ENCODE measurements around the gene TBC1D16. TPM values are rescaled to one million over a fixed set of nuclear protein-coding genes. Genes with fewer than 3 reads are reported as not detected.

The TBC1D16 gene
- total RNA-seq, 3 donors from 2014 or later: 27.1 to 92.2 (median 32.8) TPM

GRCh38 chr17:79975498-79976134, 60.1 kb downstream of the TBC1D16 start:
- no peak overlapping the region for H3K27ac ChIP-seq
- TF ChIP-seq POLR2AphosphoS5 (IDR thresholded peaks at IDR 0.05): no peak
- no peak for TF ChIP-seq CTCF (IDR thresholded peaks at IDR 0.05)
- no peak for TF ChIP-seq POLR2A (IDR thresholded peaks at IDR 0.05)
- peaks cover 0 to under 1% of the 10 kb centered on the region in 2 donors for H3K9me3 ChIP-seq
- no peaks in the 10 kb centered on the region for H3K27me3 ChIP-seq
- no peak overlapping the region for H3K4me3 ChIP-seq
- H3K36me3 ChIP-seq: no peaks in the 10 kb centered on the region
- no peak for DNase-seq (ENCODE audit: low spot score in 2 of 2)
- no peaks in the 10 kb centered on the region for H3K4me1 ChIP-seq
- intact Hi-C loops (cut with DNase I; ENCODE audit: low total_unique reads): no loop called here

DNA sequence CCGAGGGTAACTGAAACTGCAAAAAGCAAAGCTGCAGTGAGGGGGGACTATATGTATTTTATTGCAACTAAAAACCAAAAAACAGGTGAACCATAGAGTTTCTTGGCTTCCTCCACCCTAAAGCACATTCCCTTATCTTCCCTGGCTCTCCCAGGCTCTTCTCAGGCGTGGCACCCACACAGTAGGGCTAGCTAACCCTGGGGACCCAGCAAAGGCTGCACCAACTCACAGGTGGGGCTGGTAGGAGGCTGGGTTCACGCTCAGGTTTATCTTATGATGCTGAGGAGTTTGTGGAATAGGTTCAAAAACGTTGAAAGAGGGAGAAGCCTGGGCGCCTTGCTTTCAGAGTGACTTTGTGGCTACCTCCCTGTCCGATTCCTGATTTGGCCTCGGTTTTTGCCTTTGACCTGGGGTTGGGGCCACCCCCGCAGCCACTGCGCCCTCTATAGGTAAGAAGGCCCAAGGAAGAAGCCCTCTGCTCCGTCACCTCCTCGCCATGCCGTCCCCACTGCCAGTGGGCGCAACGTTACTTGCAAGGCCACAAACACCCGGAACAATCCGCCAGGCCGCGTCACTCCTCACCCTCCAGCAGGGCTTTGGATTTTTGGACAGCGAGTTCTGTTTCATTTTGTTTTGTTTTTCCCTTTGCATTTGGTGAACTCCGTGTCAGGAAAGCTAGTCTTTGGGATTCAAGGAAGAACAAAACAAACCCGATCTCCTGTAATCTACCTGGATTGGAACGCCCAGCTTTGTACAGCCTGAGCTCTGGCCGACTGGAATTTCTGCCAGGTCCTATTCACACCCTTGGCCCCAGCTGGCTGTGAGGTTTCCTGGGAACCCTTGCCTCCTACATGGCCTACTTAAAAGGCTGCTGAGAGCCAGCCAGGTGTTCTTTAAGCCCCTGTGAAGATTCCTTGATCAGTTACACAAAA, 60.8 kb downstream of the TBC1D16 start:
- Histone ChIP-seq H3K27ac (no peak overlapping the region), H3K4me3 (no peak overlapping the region), H3K9me3 (peaks cover 0 to 4% of the 10 kb centered on the region in 2 donors), H3K4me1 (no peaks in the 10 kb centered on the region), H3K27me3 (no peaks in the 10 kb centered on the region), H3K36me3 (no peaks in the 10 kb centered on the region)
- intact Hi-C loops (cut with DNase I; ENCODE audit: low total_unique reads): no loop called here
- DNase-seq (ENCODE audit: low spot score in 2 of 2): no peak
- TF ChIP-seq POLR2AphosphoS5 (IDR thresholded peaks at IDR 0.05): no peak
- no peak for TF ChIP-seq POLR2A (IDR thresholded peaks at IDR 0.05)
- TF ChIP-seq CTCF (IDR thresholded peaks at IDR 0.05): no peak

DNA sequence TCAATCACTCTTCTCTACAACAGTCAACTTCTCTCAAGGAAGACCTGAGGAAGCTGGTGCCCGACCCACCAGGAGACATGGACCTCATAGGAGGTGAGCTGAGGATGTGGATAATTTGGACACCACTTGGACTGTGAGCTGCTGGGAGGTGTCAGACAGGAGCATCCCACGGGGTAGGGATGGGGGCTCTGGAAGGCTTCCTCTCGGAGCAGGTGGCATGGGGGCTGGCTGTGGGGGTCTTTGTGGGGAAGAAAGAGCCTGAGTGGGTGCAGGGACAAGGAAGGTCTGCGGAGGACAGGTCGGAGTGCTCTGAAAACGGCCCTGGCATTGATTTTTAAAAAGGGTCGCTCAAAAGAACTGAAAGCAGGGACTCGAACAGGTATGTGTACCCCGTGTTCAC, 64.0 kb downstream of the TBC1D16 start:
- TF ChIP-seq POLR2A (IDR thresholded peaks at IDR 0.05): no peak
- no peak for TF ChIP-seq CTCF (IDR thresholded peaks at IDR 0.05)
- no peak for TF ChIP-seq POLR2AphosphoS5 (IDR thresholded peaks at IDR 0.05)
- Histone ChIP-seq H3K4me1 (no peaks in the 10 kb centered on the region), H3K27me3 (no peaks in the 10 kb centered on the region), H3K4me3 (no peak overlapping the region), H3K9me3 (peaks cover 0 to 4% of the 10 kb centered on the region in 2 donors), H3K27ac (no peak overlapping the region), H3K36me3 (no peaks in the 10 kb centered on the region)
- DNase-seq (ENCODE audit: low spot score in 2 of 2): peak in 1 of 2 donors; percentile 34
- intact Hi-C loops (cut with DNase I; ENCODE audit: low total_unique reads): no loop called here

DNA sequence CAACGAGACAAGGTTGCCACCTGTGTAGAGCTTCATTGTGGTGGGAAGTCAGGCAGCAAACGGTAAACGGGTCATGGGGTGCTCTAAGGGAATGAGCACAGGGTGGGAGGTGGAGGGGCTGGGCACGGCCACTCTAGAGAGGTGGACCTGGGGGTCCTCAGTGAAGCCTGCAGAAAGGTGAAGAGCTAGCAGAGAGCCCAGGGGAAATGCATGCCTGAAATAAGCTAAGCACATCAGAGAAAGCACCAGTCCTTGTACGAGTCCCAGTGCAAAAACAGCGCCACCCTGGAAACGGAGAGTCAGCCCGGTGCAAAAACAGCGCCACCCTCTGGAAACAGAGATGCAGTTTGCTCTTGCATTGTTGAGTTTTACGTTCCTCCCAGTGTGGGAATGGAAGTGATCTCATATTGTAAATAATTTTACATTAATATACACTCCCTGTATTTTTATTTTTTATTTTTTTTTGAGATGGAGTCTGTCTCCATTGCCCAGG, 65.0 kb downstream of the TBC1D16 start:
- no peaks in the 10 kb centered on the region for H3K27me3 ChIP-seq

More for the DNA sequence above, 65.0 kb downstream of the TBC1D16 start:
- DNase-seq (ENCODE audit: low spot score in 2 of 2): peak in 1 of 2 donors; percentile 43
- intact Hi-C loops (cut with DNase I; ENCODE audit: low total_unique reads): no loop called here
- no peak overlapping the region for H3K27ac ChIP-seq
- peaks cover 0 to 4% of the 10 kb centered on the region in 2 donors for H3K9me3 ChIP-seq
- H3K36me3 ChIP-seq: no peaks in the 10 kb centered on the region
- no peaks in the 10 kb centered on the region for H3K4me1 ChIP-seq
- TF ChIP-seq POLR2AphosphoS5 (IDR thresholded peaks at IDR 0.05): no peak
- no peak for TF ChIP-seq POLR2A (IDR thresholded peaks at IDR 0.05)
- TF ChIP-seq CTCF (IDR thresholded peaks at IDR 0.05): peak in 1 of 3 donors; percentile 10
- no peak overlapping the region for H3K4me3 ChIP-seq

Data from breast epithelium (tissue), 4 donors.